Colon (tissue), 2 donors: ENCODE measurements around the gene MYOM3.

Experiments
- FAIRE-seq: peaks from 2 replicates; lab custom pipeline; 2012; peaks lifted over from hg19 to GRCh38; lab: Jason Lieb, UNC
- donor health status: control.
- donor health status: control.

Gene MYOM3

DNA sequence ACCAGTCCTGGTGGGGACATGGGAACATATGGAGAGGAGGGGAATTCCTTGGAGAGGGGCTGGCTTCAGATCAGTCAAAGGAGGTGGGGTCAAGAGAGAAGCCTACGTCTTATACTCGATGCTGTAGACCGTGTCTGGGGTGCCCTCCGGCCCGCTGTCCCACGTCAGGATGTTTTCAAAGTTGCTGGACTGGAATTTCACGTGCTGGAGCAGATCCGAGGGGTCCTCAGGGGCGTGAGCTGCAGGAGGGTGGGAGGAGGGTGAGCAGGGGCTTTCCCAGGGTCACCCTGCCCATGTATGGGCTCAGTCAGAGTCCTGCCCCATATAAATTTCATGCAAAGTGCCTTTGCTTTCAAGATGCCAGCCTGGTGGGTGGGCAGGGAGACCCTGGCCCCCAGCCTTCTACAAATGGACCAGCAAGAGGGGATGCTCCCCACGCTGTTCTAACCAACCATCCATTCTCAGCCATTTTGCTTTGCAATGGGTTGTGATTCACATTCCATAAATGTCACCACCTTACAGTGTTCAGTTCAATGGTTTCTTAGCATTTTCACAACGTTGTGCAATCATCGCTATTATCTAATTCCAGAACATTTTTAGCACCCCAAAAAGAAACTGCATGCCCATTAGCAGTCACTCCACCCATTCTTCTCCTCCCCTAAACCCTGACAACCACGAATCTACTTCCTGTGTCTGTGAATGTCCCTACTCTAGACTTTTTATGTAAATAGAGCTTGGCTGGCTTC lies 26.7 kb upstream of the MYOM3 start:
- FAIRE-seq, result no peak

DNA sequence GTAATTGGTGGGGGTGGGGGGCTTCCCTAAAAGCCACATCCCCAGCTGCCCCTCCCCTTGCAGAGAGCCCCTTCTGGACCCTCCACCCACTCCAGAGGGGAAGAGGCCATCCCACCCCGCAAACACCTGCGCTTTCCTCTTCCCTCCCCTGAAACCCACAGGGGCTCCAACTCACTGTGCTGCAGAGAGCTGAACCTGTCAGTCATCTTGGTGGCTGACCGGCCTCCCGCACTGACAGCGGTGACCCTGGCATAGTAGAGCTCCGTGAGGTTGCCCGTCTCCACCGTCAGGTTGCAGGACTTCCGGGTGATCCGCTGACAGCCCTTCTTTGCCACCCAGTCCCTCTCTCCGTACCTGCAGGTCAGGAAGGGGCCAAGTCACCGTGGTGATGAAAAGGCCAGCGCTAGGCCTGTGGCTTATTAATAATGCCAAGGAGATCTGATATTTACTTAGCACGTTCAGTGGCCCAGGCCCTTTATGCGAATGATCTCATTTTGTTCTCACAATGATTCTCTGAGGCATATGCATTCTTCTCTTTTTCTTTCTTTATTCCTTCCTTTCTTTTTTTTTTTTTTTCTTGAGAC lies 25.1 kb upstream of the MYOM3 start:
- no peak for FAIRE-seq

DNA sequence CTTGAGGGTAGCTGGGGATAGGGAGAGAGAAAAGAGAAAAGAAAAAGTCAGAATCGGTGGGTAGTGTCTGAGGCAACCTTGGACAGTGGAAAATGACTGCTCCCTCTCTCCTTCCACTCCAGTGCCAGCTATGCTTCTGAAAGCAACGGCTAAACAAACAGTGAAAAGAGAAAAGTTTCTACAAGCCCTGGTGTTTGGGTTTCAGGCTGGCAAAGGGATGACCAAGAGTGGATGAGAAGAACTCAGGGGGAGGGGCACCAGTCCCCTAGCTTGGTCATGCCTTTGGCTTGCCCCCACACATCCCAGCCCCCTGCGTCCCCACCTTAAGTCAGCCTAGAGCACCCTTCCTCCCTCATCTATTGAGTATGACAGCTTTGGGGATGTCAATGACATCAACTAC lies 22.4 kb upstream of the MYOM3 start:
- FAIRE-seq, result no peak

DNA sequence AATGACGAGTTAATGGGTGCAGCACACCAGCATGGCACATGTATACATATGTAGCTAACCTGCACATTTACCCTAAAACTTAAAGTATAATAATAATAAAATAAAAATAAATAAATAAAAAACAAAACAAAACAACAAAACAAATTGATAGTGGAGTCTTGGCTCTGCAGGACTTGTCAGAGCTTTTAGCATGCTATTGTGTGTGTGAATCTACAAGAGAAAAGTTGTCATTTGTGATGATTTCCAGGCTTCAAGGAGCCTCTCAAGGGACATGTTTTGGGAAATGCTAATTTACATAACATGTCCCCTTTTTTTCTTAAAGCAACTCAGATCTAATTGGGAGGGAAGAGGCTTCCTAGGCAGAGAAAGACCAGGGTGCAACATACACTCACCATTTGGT lies 21.9 kb upstream of the MYOM3 start:
- FAIRE-seq, result no peak

DNA sequence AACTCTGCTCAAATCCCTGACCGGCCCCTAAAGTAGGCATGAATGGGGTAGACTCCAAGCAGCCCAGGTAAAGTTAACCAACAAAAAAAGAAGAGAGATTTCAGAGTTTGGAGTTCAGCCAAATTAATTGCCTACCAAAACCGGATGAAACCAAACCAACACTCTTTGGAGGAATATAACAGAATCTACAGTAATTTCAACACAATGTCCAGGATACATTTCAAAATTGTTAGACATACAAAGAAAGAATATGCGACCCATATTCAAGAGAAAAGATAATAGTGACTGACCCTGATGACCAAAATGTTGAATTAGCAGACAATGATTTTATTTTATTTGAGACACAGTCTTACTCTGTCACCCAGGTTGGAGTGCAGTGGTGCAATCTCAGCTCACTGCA lies 18.4 kb upstream of the MYOM3 start:
- FAIRE-seq, result no peak

DNA sequence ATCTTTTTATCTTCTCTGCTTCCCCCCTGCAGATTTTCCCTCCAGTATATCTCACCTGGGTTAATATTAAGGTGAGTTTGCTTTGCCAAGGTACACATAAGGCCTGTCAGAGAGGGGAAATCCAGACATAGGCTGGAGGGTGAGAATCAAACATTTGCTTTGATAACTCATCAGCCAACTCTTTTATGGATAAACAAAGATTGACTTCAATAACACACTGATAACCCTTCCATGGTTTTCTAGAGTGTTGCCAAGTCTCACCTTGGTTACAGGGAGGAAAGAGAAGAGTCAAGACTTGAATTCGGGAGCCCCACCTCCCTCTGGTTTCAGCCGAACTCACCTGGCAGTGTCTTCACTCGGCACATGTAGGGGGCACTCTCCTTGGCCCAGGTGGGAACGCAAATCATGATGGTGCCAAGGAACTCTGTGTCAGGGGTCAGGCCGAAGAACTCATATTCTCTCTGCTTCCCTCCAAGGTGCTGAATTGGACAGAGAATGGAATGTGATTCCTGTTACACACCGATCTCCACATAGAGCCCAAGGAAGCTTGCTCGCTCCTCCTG lies 15.9 kb upstream of the MYOM3 start:
- no peak for FAIRE-seq

DNA sequence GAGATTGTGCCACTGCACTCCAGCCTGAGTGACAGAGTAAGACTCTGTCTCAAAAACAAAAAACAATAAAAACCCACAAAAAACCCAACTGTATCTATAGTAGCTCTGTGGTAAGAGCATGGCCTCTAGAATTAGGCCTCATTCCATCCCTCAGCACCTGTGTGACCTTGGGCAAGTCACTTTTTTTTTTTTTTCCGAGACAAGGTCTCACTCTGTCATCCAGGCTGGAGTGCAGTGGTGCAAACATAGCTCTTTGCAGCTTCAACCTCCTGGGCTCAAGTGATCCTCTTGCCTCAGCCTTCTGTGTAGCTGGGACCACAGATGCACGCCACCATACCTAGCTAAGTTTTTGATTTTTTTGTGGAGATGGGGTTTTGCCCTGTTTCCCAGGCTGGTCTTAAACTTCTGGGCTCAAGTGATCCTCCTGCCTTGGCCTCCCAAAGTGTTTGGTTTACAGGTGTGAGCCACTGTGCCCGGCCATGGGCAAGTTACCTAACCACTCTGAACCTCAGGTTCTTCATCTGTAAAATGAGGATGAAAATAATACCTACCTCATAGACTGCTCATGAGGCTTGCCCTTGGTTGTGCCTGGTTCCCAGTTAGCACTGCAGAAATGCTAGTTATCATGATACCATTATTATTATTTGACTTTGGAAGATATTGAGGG lies 15.3 kb upstream of the MYOM3 start:
- FAIRE-seq, result no peak

DNA sequence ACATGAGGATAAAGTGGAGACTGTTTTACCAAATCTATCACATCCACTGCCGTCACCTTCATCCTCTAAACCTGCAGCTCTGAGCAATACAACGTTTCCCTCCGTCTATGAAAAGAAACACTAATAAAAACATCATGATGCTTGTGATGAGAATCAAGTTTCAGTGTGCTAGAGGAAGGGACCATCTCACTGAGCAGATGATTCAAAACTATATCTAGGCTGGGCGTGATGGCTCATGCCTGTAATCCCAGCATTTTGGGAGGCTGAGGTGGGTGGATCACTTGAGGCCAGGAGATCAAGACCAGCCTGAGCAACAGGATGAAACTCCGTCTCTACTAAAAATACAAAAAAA lies 14.7 kb upstream of the MYOM3 start:
- no peak for FAIRE-seq

DNA sequence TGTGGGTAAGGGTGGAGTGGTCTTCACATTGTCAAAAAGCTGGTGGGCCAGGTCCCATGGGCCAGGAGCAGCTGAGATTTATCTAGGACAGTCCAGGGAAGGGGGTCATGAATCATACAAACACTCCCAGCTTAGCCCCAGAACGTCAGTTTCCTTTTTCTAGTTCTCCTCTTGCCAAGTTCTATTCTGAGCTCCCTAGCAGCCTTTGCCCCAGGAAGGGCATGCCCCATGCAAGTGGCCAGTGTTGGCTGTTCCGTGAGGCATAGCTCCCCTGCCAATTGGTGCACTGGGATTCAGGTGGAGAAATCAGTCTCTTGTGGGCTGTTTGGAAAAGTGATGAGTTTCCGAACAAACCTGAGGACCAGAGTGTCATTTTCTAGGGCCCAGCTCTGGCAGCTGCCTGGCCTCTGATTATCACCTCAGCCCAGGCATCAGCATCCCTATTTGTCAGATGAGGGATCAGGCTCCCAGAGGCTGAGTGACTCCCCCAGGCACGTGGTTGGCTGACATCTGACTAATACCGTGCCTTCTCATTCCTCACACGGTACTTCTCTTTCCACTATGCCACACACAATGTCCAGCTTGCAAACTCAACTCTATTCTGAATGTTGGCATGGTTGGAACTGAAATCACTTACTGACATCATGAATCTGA lies 14.2 kb upstream of the MYOM3 start:
- no peak for FAIRE-seq

DNA sequence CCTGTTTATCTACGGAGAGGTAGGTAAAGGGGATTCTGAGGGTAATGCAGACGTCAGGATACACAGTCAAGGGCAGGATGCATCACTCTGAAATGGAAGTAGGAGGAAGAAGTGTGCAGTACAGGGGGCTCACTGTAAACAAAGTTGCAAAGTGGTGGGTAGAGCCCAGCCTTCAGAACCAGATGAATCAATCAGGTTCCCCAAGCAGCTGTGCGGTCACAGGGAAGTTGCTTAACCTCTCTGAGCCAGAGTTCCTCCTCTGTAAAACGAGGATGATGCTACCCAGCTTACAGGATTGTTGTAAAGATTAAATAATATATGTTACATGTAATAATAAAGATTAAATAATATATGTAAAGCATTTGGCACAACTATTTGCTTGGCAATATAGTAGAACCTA lies 13.5 kb upstream of the MYOM3 start:
- FAIRE-seq, result no peak

DNA sequence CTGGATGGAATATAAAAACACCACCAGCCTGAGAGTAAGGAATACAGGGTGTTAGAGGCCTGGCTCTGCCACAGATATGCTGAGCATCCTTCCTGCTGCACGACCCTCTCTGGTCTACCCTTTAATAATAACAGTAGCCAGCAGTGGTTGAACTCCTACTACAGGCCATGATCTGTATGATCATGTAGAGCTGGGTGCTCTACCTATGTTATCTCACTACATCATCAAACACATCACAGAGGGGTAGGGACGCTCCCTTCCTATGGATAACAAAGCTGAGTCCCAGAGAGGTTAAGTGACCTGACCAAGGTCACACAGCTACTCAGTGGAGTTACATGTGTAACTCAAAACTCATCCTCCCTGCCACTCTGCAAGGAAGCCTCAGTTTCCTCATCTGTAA lies 13.0 kb upstream of the MYOM3 start:
- FAIRE-seq, result no peak

DNA sequence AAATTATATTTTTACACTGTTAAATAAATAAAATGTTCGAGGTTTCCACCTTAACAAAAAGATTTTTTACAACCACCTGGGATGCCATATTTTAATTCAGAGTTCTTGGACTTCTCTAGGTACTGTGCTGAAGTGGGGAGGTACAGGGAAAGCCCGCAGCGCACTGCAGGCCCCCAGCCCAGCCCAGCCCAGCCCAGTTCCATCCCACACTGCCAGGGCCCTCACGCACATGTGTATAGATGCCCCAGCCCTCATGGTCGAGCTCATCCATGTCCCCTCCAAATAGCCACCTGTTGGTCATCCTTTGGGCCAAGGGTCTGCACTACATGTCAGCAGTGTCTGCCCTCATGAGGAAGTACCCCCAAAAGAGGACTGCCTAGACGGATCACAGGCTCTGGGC lies 11.7 kb upstream of the MYOM3 start:
- FAIRE-seq, result no peak

DNA sequence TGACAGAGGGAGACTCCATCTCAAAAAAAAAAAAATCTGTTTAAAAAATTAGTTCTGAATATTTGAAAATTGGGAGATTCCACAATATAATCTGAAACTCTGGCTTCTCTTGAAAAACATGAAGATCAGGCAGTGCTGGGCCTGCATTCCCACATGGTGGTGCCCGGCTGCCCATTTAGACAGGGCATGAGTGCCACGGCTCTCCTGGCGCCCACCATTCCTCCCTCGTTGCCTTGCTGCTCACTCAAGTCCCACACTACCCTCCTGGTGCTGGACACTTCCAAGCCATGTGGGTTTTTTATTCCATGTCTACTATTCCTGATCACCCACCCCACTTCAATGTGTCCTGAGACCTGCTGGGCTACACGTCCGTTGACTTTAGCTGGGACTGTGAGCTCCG lies 10.8 kb upstream of the MYOM3 start:
- no peak for FAIRE-seq

DNA sequence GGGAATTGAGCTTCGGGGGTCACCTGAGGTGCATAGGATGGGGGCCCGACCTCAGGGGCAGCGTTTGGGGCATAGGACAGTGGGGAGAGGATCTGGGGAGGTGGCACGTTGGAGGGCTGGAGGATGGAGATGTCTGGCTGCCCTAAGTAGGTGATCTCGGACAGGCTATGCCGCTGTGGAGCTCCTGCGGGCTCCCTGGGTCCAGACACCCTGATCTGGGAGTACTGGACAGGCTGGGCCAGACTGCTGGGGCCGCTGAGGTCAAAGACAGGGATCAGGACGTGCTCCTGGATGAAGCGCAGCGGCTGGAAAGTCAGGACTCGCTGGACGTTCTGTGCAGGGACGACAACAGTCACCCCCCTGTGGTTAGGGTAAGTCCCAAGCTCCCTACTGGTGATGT lies 9.5 kb upstream of the MYOM3 start:
- FAIRE-seq, result no peak

DNA sequence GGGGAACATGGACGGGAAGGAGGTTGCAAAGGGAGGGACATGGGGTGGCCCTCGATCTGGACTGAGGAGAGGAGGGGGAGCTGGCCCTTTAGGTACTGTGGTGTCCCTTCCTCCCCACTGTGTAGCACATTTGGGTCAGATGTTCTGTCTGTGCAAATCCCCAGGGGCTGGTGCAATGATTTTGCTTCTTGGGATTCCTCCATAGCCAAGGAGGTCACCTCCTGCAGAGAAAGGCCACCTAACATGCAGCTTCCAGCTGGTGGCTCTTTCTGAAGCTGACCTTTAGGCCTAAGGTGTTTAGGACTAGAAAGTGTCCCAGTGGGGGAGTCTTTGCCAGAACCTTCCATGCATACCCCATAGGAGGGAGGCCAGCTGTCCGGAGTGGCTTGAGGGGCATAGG lies 9.0 kb upstream of the MYOM3 start:
- FAIRE-seq, result no peak

DNA sequence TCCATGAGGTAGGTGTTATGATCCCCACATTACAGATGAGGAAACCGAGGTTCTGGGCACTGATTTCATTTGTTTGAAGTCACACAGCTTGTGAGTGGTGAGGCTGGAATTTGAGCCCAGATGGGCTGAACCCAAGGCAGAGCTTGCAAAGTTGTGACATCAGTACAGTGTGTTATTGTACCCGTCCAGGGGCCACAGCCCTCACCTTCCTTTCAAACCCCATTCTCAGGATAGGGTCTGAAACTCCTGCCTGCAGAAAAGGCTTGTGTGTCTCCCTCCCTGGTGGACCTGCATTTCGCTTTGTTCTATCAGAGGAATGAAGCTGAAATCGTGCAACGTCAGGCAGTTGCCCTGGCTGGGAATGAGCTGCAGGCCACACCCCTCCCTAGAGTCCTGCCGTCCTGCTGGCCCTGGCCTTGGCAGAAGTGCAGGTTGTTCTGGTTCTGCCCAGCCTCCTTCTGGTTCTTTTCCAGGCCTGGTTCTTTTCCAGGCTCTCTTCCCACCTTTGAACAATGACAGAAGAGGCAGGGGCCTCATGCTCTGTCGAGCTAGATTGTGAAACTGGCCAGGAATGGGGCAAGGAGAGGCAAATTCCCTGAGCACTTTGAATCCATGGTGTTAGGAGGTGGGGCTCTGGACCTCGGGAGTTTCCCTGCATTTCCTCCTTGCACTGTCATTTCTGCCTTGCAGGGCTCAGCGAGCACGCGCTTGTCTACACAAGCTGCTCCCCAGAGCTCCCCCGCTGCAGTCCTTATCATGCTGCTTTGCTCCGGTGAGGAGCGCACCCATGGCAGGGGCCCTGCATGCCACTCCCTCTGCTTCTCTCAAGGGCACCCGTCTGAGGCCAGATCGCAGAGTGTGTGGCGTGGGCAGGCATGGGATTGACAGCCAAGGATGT lies 8.2 kb upstream of the MYOM3 start:
- no peak for FAIRE-seq

DNA sequence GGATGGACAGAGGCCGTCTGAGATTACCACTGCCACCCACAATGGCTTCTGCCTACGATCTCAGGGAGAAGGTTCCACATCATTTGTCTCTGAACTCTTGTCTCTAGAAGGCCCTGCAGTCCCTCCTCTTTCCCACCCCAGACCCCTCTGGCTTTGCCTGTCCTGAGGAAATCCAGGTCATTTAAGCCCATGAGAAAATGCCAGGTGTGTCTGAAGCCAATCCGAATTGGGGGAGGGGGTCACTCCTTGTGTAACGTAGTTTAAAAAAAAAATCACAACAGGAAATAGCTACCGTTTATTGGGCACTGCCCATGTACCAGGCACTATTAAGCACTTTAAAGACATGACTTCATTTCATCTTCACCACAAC lies 7.5 kb upstream of the MYOM3 start:
- FAIRE-seq, result no peak

DNA sequence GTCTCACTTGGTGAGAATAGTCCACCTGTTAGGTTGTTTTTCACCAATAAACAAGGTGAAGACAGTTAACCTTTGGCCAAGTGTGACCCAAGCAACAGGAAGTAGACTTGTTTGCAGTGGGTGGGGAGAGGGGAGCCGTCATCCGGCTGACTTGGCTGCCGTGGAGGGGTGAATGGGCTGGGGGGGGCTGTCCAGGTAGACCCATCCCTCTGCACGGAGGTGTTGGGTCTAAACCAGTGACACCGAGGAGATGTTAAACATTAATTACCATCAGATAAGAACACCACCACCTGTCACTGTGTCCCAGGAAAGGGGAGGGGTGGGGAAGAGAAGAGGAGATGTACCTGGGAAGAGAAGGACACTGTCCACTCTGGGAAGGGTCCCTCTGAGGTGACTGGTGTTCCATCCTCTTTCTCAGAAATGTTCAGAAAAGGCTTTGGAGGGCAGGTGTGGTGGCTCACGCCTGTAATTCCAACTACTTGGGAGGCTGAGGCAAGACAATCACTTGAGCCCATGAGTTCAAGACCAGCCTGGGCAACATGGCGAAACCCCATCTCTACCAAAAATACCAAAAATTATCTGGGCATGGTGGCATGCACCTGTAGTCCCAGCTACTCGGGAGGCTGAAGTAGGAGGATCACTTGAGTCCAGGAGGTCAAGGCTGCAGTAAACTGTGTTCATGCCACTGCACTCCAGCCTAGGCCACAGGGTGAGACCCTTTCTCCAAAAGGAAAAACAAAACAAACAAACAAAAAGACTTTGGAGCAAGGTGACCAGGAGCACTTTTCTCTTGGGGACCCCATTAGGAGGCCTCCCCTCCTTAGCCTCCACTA lies 6.7 kb upstream of the MYOM3 start:
- FAIRE-seq, result no peak

DNA sequence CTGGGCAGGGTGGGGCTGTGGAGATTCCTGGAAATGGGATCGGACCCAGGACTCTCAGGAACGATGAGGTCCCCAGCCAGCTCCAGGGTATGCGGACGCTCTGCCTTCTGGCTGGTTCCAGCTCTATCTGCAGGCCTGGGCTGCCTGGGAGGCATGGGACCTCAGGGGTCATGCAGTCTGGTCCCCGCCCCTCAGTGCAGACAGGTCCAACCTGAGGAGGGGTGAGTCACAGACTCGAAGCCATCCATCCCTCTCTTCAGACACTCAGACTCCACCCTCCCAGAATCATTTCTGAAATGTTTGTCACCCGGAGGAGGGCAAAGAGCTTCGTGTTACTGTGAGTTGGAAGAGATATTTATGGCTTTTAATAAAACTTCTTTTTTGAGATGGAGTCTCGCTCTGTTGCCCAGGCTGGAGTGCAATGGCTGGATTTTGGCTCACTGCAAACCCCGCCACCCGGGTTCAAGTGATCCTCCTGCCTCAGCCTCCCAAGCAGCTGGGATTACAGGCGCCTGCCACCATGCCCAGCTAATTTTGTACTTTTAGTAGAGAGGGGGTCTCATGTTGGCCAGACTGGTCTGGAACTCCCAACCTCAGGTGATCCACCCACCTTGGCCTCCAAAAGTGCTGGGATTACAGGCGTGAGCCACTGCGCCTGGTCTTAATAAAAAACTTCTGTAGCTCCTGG lies 5.9 kb upstream of the MYOM3 start:
- no peak for FAIRE-seq

DNA sequence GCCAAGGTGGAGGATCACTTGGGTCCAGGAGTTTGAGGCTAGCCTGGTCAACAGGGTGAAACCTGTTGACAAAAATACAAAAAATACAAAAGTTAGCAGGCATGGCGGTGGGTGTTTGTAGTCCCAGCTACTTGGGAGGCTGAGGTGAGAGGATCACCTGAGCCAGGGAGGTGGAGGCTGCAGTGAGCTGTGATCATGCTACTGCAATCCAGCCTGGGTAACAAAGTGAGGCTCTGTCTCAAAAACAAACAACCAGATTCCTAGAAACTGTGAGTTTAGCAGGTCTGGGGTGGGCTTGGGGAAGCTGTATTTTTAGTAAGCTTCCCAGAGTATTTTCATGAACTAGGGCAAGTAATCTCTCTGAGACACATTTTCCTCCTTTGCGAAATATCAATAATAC lies 5.2 kb upstream of the MYOM3 start:
- no peak for FAIRE-seq

DNA sequence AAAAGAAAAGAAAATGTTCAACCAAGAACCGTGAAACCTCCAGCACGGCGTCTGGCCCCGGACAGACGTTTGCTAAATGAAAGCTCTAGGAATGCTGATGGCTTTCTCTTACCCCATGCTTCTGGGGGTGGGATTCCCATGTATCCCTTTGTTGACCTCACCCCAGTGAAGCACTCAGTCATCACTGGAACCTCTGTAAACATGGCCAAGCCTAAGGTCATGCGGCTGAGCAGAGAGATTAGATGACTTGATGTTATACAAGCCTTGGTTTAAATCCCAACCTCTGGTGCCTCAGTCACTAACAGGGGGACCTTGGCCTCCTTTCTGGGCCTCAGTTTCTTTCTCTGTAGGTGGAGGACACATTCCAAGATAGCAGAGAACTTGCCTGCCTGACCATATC lies 2.8 kb upstream of the MYOM3 start:
- FAIRE-seq, result no peak
